GM18907 (cell line): Measurements from ENCODE around the gene TCN2.
"Not testable (repeated sequence)": the region's sequence is repeated elsewhere in the genome, so short reads cannot be mapped to it uniquely, and the experiment has no call there.

ENCODE experiments used
- ATAC-seq: cut with Tn5 transposase; IDR thresholded peaks from one replicate; pipeline ENCODE4 v1.9.1; 2021; ENCODE audit warnings: mild to moderate bottlenecking, moderate library complexity; ENCODE audit not compliant: unreplicated experiment

The TCN2 gene

GRCh38 chr22:30606455-30607299, at the start of gene TCN2:
TSS of gene TCN2 (plus strand) at chr22:30607174. CDS start at chr22:30607332, 158 bp downstream.
- ATAC-seq: peak; percentile 46

GRCh38 chr22:30557243-30557642, 49.7 kb upstream of the TCN2 start:
- ATAC-seq: no peak

- ATAC-seq: no peak
Observed at GRCh38 chr22:30559889-30560288, 47.1 kb upstream of the TCN2 start.

DNA sequence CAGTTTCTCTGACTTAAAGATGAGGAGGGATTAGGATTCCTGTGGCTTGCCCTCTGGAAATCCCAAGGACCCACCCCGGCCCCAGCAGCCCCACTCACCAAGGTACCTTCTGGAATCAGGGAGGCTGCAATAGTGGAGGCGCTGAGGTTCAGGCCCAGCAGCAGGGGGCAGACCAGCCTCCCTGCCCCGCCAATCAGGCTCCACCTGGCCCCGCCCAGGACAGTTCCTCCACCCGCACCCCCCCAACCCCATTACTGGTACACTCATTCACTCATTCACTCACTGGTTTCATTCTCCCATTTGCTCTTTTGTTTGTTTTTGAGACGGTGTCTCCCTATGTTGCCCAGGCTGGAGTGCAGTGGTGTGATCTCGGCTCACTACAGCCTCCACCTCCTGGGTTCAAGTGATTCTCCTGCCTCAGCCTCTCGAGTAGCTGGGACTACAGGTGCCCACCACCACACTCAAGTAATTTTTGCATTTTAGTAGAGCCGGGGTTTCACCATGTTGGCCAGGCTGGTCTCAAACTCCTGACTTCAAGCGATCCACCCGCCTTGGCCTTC, 46.3 kb upstream of the TCN2 start:
- ATAC-seq: not testable (repeated sequence)

GRCh38 chr22:30561402-30562189, 45.4 kb upstream of the TCN2 start:
- ATAC-seq: no peak

DNA sequence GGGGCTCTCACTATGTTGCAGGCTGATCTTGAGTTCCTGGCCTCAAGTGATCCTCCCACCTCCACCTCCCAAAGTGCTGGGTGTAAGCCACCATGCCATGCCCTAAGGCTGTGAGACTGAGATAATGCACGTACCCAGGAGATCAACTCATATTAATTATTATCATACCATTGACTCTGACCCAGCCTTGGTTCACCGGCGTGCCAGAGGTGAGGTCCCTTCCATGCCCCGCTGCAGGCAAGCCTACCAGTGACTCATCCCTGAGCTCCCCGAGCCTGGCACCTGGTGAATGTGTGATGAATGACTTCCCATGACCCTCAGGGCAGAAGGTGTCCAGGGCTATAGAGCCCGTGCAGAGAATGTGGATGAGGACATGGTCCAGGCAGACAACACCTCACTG, 44.6 kb upstream of the TCN2 start:
- ATAC-seq: no peak

DNA sequence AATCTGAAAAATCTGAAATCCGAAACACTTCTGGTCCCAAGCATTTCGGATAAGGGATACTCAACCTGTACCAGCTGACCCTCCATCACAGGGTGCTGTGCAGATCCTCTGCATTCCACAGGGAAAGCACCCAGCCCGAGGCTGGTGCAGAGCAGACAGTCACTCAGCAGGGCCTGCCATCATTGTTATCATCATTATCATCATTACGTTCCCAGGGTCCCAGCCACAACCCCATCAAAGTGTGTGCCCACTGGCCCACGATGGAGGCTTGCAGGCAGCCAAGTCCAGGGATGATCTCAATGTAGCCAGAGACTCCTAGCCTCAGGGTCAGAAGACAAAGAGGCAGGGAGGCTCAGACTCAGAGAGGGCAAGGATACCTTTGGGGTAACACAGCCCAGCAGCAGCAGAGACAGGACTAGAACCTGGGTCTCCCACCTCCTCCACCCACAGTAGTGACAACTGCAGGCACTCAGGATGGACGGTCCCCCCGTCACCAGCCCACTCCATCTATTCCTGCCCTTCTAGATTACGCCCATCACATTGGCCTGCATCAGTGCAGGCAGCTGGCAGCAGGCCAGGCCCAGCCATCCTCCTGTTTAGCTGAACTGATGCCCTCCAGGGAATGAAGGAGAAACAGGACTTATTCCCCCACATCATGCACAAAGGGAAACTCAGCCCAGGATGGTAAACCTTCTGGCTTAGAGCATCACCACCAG, 42.8 kb upstream of the TCN2 start:
- no peak for ATAC-seq

GRCh38 chr22:30564761-30565119, 42.2 kb upstream of the TCN2 start:
- no peak for ATAC-seq

DNA sequence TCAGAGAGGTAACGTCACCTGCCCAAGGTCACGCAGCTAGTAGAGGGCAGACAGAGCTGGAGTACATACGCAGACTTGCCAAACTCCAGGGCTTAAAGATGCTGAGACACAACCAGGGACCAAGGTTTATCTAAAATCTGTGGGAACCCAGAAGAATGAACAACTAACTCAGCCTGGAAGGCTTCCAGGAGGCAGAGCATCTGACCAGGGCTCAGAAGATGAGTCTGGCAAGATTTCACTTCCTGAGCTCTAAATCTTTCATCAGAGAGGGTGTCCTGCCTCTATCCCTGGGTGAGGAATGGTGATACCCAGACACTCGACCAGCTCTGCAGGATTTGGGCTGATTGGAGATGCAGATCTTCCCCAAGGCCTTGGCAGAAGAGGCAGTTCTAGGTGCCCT, 41.6 kb upstream of the TCN2 start:
- ATAC-seq: no peak

DNA sequence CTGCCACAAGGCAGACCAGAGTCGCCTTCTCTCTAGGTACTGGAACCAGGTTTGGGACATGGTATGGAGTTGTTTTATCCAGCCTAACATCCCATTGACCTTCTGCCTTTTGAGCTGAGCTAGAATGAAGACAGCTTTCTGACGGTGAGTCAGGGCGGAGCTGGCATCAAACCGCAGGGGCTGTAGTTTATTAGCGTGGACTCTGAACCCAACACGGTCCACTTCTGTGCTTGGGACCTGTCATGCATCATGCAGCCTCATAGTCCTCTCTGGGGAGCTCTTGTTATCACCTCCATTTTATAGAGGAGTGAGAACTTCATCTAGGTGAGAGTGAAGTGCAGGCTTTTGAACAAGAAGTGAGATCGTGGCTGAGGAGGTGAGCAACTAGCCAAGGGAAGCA, 40.8 kb upstream of the TCN2 start:
- no peak for ATAC-seq

DNA sequence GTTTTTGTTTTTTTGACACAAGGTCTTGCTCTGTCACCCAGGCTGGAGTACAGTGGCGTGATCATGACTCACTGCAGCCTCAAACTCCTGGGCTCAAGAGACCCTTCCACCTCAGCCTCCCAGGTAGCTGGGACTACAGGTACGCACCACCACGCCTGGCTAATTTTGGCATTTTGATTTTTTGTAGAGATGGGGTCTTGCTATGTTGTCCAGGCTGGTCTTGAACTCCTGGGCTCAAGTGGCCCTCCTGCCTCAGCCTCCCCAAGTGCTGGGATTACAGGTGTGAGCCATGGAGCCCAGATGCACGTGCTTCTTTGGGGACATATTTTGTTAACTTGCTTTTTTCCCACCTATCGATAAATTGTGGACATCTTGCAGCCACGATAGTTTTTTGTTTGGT, 39.7 kb upstream of the TCN2 start:
- not testable (repeated sequence) for ATAC-seq

- no peak for ATAC-seq
Observed at GRCh38 chr22:30568137-30568805, 38.7 kb upstream of the TCN2 start.

GRCh38 chr22:30569674-30570202, 37.2 kb upstream of the TCN2 start:
- no peak for ATAC-seq

DNA sequence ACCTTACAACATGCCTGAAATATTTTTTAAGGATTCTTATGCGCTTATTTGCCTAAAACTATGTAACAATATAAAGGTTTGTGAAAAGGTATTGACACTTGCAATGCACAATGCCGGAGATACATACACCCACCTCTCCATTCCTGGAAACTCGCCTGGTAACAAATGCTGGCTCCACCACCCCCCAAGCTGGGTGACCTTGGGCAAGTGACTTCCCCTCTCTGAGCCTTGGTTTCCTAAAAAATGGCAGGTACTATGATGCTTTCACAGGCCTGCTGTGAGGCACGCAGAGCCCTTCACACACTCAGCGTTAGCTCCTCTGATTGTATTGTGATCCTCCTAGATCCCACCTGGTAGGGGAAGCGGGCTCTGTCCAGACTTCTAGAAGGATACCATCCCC, 34.8 kb upstream of the TCN2 start:
- ATAC-seq: no peak

- no peak for ATAC-seq
Observed at GRCh38 chr22:30572840-30573593, 34.0 kb upstream of the TCN2 start.

DNA sequence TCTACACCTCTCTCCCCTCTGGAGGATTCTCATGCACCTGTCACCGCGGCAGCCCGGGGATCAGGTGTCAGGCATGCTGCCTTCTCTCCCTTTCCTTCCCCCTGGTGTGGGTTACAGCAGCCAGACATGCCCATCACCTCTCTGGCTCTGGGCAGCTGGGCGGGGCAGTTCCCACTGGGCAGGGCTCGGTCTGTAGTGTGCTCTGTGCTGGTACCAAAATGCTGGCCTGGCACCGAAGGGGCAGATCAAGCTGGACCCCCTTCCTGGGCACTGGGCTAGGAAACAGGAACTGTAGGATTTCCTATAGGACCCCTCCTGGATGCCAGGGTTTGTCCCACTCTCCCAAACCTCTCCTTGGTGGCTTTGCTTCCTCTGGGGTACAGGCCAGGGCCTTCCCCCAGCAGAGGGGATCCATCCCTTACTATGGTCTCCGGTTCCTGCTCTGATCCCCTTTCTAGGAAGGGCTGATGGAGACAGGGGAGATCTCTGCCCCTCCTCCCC, 33.3 kb upstream of the TCN2 start:
- no peak for ATAC-seq

GRCh38 chr22:30574095-30574981, 32.6 kb upstream of the TCN2 start, which contains the start of gene GAL3ST1:
TSS of gene GAL3ST1 (minus strand) at chr22:30574665. CDS start at chr22:30557392, 17,273 bp downstream.
- no peak for ATAC-seq

DNA sequence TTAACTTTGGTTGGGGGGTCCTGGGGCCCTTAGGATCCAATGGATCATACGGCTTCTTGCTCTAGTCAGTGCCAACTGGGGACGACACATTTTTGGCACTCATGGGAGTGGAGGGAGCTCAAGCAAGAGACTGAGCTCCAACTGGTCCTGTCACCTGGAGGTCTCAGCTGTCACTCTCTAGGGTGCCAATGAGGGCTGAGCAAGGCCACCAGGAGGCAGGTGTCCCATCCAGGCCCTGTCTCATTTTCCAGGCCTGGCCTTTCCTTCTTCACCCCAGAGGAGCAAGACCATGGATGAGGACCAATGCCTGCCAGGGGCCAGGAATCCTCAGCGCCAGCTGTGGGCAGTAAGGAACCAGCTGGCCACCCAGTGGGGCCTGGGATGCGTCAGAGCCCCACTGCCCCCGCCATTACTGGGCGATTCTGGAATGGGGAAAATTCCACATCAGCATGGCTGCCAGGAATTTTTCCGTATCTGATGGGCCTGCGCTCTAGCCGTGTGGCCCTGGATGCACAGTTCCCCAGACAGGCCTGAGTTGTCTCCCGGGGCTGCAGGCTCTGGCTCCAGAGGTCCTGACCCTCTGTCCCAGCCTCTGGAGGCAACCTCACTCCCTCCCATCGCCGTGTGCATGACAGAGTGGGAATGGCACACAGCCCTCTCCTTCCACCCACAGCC, 31.8 kb upstream of the TCN2 start:
- no peak for ATAC-seq
